ENCODE measurements around the gene TACR1. TPM values are rescaled to one million over a fixed set of nuclear protein-coding genes. Genes with fewer than 3 reads are reported as not detected.

TACR1 gene
- total and polyA plus RNA-seq, 2 of the 8 experiments (the other 6 are each of a cell fraction or from before 2014, with no cell fraction given), result 0.09 to 0.37 TPM

DNA sequence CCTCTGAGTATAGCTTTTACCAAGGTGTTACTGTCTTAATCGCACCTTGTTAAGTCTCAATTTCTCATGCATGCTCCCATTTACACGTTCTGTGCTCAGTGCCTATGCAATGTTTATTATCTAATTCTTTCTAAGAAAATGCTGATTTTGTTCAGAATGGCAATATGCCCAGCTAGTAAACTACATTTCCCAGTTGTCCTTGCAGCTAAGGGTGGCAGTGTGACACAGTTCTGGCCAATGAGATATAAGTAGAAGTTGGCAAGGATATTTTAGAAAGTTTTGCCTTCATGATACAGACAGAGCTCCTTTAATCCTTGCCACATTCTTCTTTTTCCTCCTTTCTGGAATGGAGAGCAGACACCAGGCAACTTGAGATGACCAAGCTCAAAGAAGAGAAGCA is 195.5 kb downstream of the TACR1 start:
- CTCF ChIA-PET (ENCODE audit: partially characterized antibody), result interaction anchor here (0.6 to 1.0 kb wide), 6 partner anchors 9 to 614 kb away, joined by 3 to 5 read pairs (median 3); no protein-coding TSS in a partner anchor
- H4K91ac ChIP-seq (replicated peaks; ENCODE audit: insufficient read length, low read length), result no peak overlapping the region
- FAIRE-seq, result no peak

More for the DNA sequence above, 195.5 kb downstream of the TACR1 start:
- Histone ChIP-seq H2BK12ac (ENCODE audit: low read depth, low read length) (no peak overlapping the region), H2AK5ac (ENCODE audit: low read depth, low read length) (no peak overlapping the region), H3K14ac (ENCODE audit: insufficient read length) (no peak overlapping the region), H3K4ac (replicated peaks; ENCODE audit: insufficient read length, low read depth, low read length) (no peak overlapping the region), H3K27ac (ENCODE audit: low read depth, low read length) (no peak overlapping the region), H3K23ac (ENCODE audit: insufficient read length) (no peak overlapping the region), H3K79me1 (ENCODE audit: low read depth, low read length) (no peaks in the 10 kb centered on the region), H2BK120ac (replicated peaks; ENCODE audit: low read depth, low read length) (no peak overlapping the region), H3K9ac (replicated peaks in 1 of 4; ENCODE audit: extremely low read depth in 1 of 4, low read depth in 3 of 4, low read length in 3 of 4) (no peak overlapping the region), H3K27me3 (replicated peaks in 1 of 4; ENCODE audit: control insufficient read depth in 3 of 4, extremely low read depth in 1 of 4, insufficient read depth in 3 of 4, low read length in 3 of 4) (no peaks in the 10 kb centered on the region), H3K56ac (replicated peaks; ENCODE audit: insufficient read length, low read depth, low read length) (no peak overlapping the region), H4K5ac (ENCODE audit: insufficient read length, low read depth, low read length) (no peak overlapping the region), H3K36me3 (ENCODE audit: control insufficient read depth in 2 of 4, insufficient read depth in 4 of 4, low read length in 3 of 4) (no peaks in the 10 kb centered on the region), H2AFZ (ENCODE audit: low read length) (peak overlapping the region; percentile 70; the same call in 1 of the 2 replicates), H3K9me3 (ENCODE audit: insufficient read depth in 2 of 2, low read depth in 1 of 2, low read length in 1 of 2) (no peaks in the 10 kb centered on the region), H3K4me3 (ENCODE audit: extremely low read depth in 1 of 4, insufficient read depth in 2 of 4, low read depth in 3 of 4, low read length in 4 of 4) (no peak overlapping the region), H4K20me1 (replicated peaks in 1 of 2; ENCODE audit: control insufficient read depth in 1 of 2, insufficient read depth in 2 of 2, low read length in 2 of 2) (no peaks in the 10 kb centered on the region), H3K4me1 (replicated peaks in 1 of 4; ENCODE audit: control insufficient read depth in 3 of 4, insufficient read depth in 4 of 4, low read length in 3 of 4) (no peaks in the 10 kb centered on the region), H3K79me2 (ENCODE audit: control insufficient read depth in 1 of 2, insufficient read depth in 2 of 2, low read length in 2 of 2) (no peaks in the 10 kb centered on the region), H3K4me2 (ENCODE audit: insufficient read depth in 1 of 2, low read depth in 2 of 2, low read length in 2 of 2) (no peak overlapping the region), H3K18ac (ENCODE audit: extremely low read depth, low read length) (no peak overlapping the region), H3K23me2 (ENCODE audit: low read depth, low read length) (no peaks in the 10 kb centered on the region), H2BK15ac (ENCODE audit: low read length) (no peak overlapping the region), H2BK20ac (ENCODE audit: low read length) (no peak overlapping the region), H2BK5ac (ENCODE audit: low read depth, low read length) (no peak overlapping the region), H4K8ac (ENCODE audit: extremely low read depth, insufficient read depth, low read length) (no peak overlapping the region)
- WGBS, 2 experiments (ENCODE audit: extremely low coverage in 1 of 2, insufficient coverage in 1 of 2, insufficient read length in 1 of 2, insufficient replicate concordance in 2 of 2, low coverage in 1 of 2, low lambda C conversion rate in 2 of 2, missing lambda C conversion rate in 1 of 2), result 85% methylated on average over 2 of the region's 2 CpGs; no CpG with 5 or more reads in 1 of the 2 experiments
- TF ChIP-seq HDAC6 (IDR thresholded peaks at IDR 0.05; ENCODE audit: low read depth, low read length), result no peak
- TF ChIP-seq ASH2L (IDR thresholded peaks at IDR 0.05; ENCODE audit: low read length), result no peak
- TF ChIP-seq KDM1A (IDR thresholded peaks at IDR 0.05; ENCODE audit: borderline replicate concordance, low read length), result no peak
- peak; percentile 55 for TF ChIP-seq SIX5 (IDR thresholded peaks at IDR 0.05; ENCODE audit: low read depth, low read length)
- TF ChIP-seq SP4 (IDR thresholded peaks at IDR 0.05; ENCODE audit: low read length), result no peak
- DNase-seq (ENCODE audit: low read depth in 1 of 2, low spot score in 2 of 2), result no peak
- POLR2A ChIA-PET (ENCODE audit: partially characterized antibody), result no interaction called here

Measured in H1 (cell line).